ENCODE data around the gene BACE1. TPM values are rescaled to one million over a fixed set of nuclear protein-coding genes. Genes with fewer than 3 reads are reported as not detected.

The BACE1 gene
- total and polyA plus RNA-seq, 4 donors = 7.3 to 21.8 (median 14.1) TPM

GRCh38 chr11:117313828-117314768 is 2.0 kb downstream of the BACE1 start (continued):
- TF ChIP-seq REST (IDR thresholded peaks at IDR 0.05) = no peak
- no peak for TF ChIP-seq HNF4G (IDR thresholded peaks at IDR 0.05)
- no peak for TF ChIP-seq RAD21 (IDR thresholded peaks at IDR 0.05)
- TF ChIP-seq NR2F2 (IDR thresholded peaks at IDR 0.05) = no peak
- no peak for TF ChIP-seq HNF4A (conservative IDR thresholded peaks at IDR 0.05)

- no peak overlapping the region for H3K27ac ChIP-seq (ENCODE audit: low read depth in 1 of 2, low read length in 2 of 2)
- 84% methylated on average over 5 of the region's 5 CpGs for WGBS
Measured at GRCh38 chr11:117313091-117313490, 3.0 kb downstream of the BACE1 start.

GRCh38 chr11:117309310-117309709 is 6.7 kb downstream of the BACE1 start:
- no peak overlapping the region for H3K27ac ChIP-seq (ENCODE audit: low read depth in 1 of 2, low read length in 2 of 2)

More at GRCh38 chr11:117313091-117313490, 3.0 kb downstream of the BACE1 start:
- TF ChIP-seq RXRA (IDR thresholded peaks at IDR 0.05) (no peak), MAX (IDR thresholded peaks at IDR 0.05) (no peak), TAF1 (conservative IDR thresholded peaks at IDR 0.05) (no peak)
- H3K4me1 ChIP-seq (ENCODE audit: control insufficient read depth in 4 of 4, insufficient read depth in 4 of 4, low read length in 3 of 4) = peaks cover 8 to 29% (median 19%) of the 10 kb centered on the region in 4 donors
- H3K9ac ChIP-seq (ENCODE audit: low read depth in 1 of 2, low read length in 2 of 2) = no peak overlapping the region
- no peaks in the 10 kb centered on the region for H3K9me3 ChIP-seq (ENCODE audit: control insufficient read depth in 4 of 4, low read length in 3 of 4)
- no peak overlapping the region for H3K4me3 ChIP-seq (ENCODE audit: low read depth in 1 of 3, low read length in 3 of 3)
- H3K36me3 ChIP-seq (ENCODE audit: control insufficient read depth in 4 of 4, insufficient read depth in 3 of 4, low read depth in 1 of 4, low read length in 3 of 4) = no peaks in the 10 kb centered on the region
- DNase-seq (ENCODE audit: low spot score) = no peak
- H3K27me3 ChIP-seq (ENCODE audit: control insufficient read depth in 4 of 4, insufficient read depth in 4 of 4, low read length in 3 of 4) = no peaks in the 10 kb centered on the region

GRCh38 chr11:117305145-117305544 is 10.9 kb downstream of the BACE1 start:
- H3K9me3 ChIP-seq (ENCODE audit: control insufficient read depth in 4 of 4, low read length in 3 of 4) = no peaks in the 10 kb centered on the region
- no peaks in the 10 kb centered on the region for H3K27me3 ChIP-seq (ENCODE audit: control insufficient read depth in 4 of 4, insufficient read depth in 4 of 4, low read length in 3 of 4)
- WGBS = 97% methylated on average over 3 of the region's 3 CpGs
- no peak overlapping the region for H3K27ac ChIP-seq (ENCODE audit: low read depth in 1 of 2, low read length in 2 of 2)
- no peak for DNase-seq (ENCODE audit: low spot score)
- H3K4me1 ChIP-seq (ENCODE audit: control insufficient read depth in 4 of 4, insufficient read depth in 4 of 4, low read length in 3 of 4) = peaks cover 7 to 27% (median 19%) of the 10 kb centered on the region in 4 donors
- no peaks in the 10 kb centered on the region for H3K36me3 ChIP-seq (ENCODE audit: control insufficient read depth in 4 of 4, insufficient read depth in 3 of 4, low read depth in 1 of 4, low read length in 3 of 4)
- TF ChIP-seq, protein P1, sequence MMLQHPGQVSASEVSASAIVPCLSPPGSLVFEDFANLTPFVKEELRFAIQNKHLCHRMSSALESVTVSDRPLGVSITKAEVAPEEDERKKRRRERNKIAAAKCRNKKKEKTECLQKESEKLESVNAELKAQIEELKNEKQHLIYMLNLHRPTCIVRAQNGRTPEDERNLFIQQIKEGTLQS (IDR thresholded peaks at IDR 0.05) = no peak
- TF ChIP-seq EGR1 (IDR thresholded peaks at IDR 0.05; ENCODE audit: low read depth in 2 of 2) = no peak
- no peak overlapping the region for H3K9ac ChIP-seq (ENCODE audit: low read depth in 1 of 2, low read length in 2 of 2)
- no peak overlapping the region for H3K4me3 ChIP-seq (ENCODE audit: low read depth in 1 of 3, low read length in 3 of 3)

More at GRCh38 chr11:117309310-117309709, 6.7 kb downstream of the BACE1 start:
- TF ChIP-seq SP1 (IDR thresholded peaks at IDR 0.05) (no peak), YY1 (IDR thresholded peaks at IDR 0.05) (no peak), MAX (IDR thresholded peaks at IDR 0.05) (no peak), JUND (IDR thresholded peaks at IDR 0.05) (no peak), GABPA (IDR thresholded peaks at IDR 0.05 in 1 of 2, conservative IDR thresholded peaks at IDR 0.05 in 1 of 2) (no peak), RXRA (IDR thresholded peaks at IDR 0.05) (no peak)
- Histone ChIP-seq H3K36me3 (ENCODE audit: control insufficient read depth in 4 of 4, insufficient read depth in 3 of 4, low read depth in 1 of 4, low read length in 3 of 4) (no peaks in the 10 kb centered on the region), H3K9me3 (ENCODE audit: control insufficient read depth in 4 of 4, low read length in 3 of 4) (no peaks in the 10 kb centered on the region), H3K9ac (ENCODE audit: low read depth in 1 of 2, low read length in 2 of 2) (no peak overlapping the region), H3K27me3 (ENCODE audit: control insufficient read depth in 4 of 4, insufficient read depth in 4 of 4, low read length in 3 of 4) (no peaks in the 10 kb centered on the region), H3K4me1 (ENCODE audit: control insufficient read depth in 4 of 4, insufficient read depth in 4 of 4, low read length in 3 of 4) (peaks cover 1 to 7% (median 5%) of the 10 kb centered on the region in 4 donors), H3K4me3 (ENCODE audit: low read depth in 1 of 3, low read length in 3 of 3) (no peak overlapping the region)
- DNase-seq (ENCODE audit: low spot score) = no peak
- 97% methylated on average over 7 of the region's 7 CpGs for WGBS
